ENCODE data around the gene TNKS2.

The TNKS2 gene

GRCh38 chr10:91901784-91902677, 103.8 kb downstream of the TNKS2 start:
- Histone ChIP-seq H3K27ac (peak overlapping the region in 8 of 21 experiments; percentile 9 to 69 (median 25)), H3K4me3 (no peak overlapping the region)

- Histone ChIP-seq H3K4me3 (no peak overlapping the region), H3K27ac (no peak overlapping the region)
Measured at GRCh38 chr10:91907033-91907594, 108.9 kb downstream of the TNKS2 start.

GRCh38 chr10:91907914-91908336, 109.7 kb downstream of the TNKS2 start:
- Histone ChIP-seq H3K27ac (peak overlapping the region in 18 of 21 experiments; percentile 22 to 87 (median 75)), H3K4me3 (peak overlapping the region; percentile 64 to 96 (median 74))

- peak overlapping the region in 20 of 21 experiments; percentile 22 to 87 (median 73) for H3K27ac ChIP-seq
- H3K4me3 ChIP-seq, result peak overlapping the region; percentile 64 to 96 (median 74)
Measured at GRCh38 chr10:91908337-91909116, 110.3 kb downstream of the TNKS2 start.

- peak within 1 kb of the TSS; percentile 64 to 96 (median 74) for H3K4me3 ChIP-seq
- H3K27ac ChIP-seq, result peak within 1 kb of the TSS in 20 of 21 experiments; percentile 22 to 87 (median 73)
Measured at GRCh38 chr10:91909117-91909677, 111.0 kb downstream of the TNKS2 start, which contains the start of gene FGFBP3. Gene FGFBP3, minus strand, starts transcription at chr10:91909486. Its CDS starts 517 bp downstream, at chr10:91908969.

GRCh38 chr10:91910467-91910866, 112.2 kb downstream of the TNKS2 start:
- no peak overlapping the region for H3K27ac ChIP-seq
- no peak overlapping the region for H3K4me3 ChIP-seq
